GM12874 (cell line): Measurements from ENCODE around the gene SMAD3.

Source experiments
- CTCF ChIP-seq: IDR thresholded peaks from 2 replicates; pipeline ENCODE4 v1.5.1; 2011; ENCODE audit warnings: low read depth, mild to moderate bottlenecking, control low read depth, low read length, moderate library complexity; ENCODE audit not compliant: insufficient read depth

Gene SMAD3

GRCh38 chr15:67124911-67125588 lies 59.6 kb downstream of the SMAD3 start:
- TF ChIP-seq CTCF: no peak

DNA sequence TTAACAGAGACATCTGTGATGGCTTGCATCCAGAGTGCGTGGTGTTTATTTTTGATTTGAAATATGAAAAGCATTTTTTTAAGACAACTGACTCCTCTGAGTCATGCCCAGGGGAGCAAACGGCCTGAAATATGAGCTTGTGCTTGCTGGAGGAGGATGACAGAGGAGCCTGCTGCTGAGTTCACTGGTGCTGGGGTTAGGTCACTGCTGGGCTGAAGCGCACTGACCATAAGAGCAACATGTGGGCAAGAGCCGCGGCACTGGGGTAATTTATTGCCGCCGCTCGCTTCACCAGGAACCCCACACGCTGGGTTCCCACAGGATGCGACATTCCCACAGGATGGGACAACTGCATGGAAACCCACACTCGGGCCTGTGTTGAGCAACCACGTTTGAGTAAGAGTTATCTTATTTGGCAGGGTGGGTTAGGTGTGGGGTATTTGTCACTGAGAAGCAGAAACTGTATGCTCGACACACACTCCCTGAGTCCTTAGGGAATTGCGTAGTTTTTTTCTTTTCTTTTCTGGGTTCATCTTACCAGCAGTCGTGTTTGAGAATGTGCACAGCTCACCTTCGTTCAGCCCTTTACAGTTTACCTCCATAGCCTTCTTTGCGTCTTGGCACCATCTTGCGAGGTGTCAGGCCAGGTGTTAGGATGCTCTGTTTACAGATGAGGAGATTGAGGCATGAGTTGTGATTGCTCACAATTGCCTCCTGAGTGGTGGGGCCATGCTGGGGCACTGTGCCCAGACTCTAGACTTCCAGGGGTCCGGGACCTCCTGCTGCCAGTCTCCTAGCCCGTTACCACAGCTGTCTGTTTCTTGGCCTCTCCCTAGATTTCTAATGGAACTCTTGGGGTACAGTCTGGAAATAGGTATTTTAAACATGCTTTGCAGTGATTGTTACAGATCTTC lies 60.4 kb downstream of the SMAD3 start:
- no peak for TF ChIP-seq CTCF

- TF ChIP-seq CTCF: no peak
Observed at GRCh38 chr15:67126551-67127330, 61.3 kb downstream of the SMAD3 start.

DNA sequence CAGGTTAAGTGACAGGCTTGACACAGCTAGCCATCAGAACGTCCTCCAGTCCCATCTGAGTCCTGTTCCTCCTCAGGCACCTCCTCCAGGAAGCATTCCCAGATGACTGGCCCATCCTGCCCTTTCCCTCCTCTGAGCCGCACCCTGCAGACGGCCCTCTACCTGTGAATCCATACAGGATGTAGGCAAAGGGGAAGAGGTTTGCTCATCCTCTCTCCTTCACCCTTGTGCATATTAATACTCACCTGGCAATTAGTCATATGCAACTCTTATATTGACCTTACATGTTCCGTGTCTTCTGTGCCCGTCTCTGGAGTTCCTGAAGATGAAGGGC lies 61.9 kb downstream of the SMAD3 start:
- no peak for TF ChIP-seq CTCF

DNA sequence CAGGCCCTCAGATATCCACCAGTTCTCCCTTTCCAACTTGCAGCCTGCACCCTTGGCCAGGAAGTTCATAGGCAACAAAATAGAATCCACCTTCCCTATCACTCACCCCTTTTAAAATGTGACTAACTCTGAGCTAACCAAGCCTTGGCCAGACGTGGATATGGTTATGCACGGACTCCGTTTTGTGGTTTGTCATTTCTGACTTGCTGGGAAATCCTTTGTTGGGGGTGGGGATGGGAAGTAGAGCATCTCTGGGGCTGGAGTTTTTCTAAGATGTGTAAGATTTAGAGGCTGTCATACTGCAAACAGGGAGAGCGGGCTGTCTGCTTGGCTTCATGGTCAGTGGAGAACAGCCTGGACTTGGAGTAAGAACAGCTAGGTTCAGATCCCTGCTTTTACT lies 62.6 kb downstream of the SMAD3 start:
- TF ChIP-seq CTCF: no peak

DNA sequence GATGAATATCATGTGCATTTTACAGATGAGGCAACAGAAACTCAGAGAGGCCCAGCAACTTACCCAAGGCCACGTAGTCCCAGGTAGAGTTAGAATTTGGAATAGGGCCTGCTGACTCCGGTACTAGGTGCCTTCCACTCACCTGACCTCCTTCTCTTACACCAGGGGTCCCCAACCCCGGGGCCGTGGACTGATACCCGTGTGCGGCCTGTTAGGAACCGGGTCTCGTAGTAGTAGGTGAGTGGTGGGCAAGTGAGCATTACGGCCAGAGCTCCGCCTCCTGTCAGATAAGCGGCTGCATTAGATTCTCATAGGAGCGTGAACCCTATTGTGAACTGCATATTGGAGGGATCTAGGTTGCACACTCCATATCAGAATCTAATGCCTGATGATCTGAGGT lies 64.8 kb downstream of the SMAD3 start:
- TF ChIP-seq CTCF: no peak
